OCI-M2 (cell line): ENCODE data around the gene DNAH12.
"Not testable (repeated sequence)": the region's sequence is repeated elsewhere in the genome, so short reads cannot be mapped to it uniquely, and the experiment has no call there.

ENCODE experiments used
- DNase-seq: peaks from one replicate; lab custom pipeline; 2025; ENCODE audit not compliant: unreplicated experiment; lab: John Stamatoyannopoulos, UW

Gene DNAH12

GRCh38 chr3:57326498-57326897, 217.6 kb downstream of the DNAH12 start:
- DNase-seq = not testable (repeated sequence)

GRCh38 chr3:57314204-57314603, 229.9 kb downstream of the DNAH12 start:
- DNase-seq = no peak

GRCh38 chr3:57309769-57310360, 234.3 kb downstream of the DNAH12 start:
- DNase-seq = no peak

- DNase-seq = not testable (repeated sequence)
Observed at GRCh38 chr3:57303520-57303919, 240.6 kb downstream of the DNAH12 start.

- no peak for DNase-seq
Observed at GRCh38 chr3:57298041-57298440, 246.1 kb downstream of the DNAH12 start.

GRCh38 chr3:57292897-57293526, 251.1 kb downstream of the DNAH12 start:
- no peak for DNase-seq

GRCh38 chr3:57292159-57292896, 251.8 kb downstream of the DNAH12 start, which contains the start of gene ASB14:
Gene ASB14, minus strand, starts transcription at chr3:57292685. Its CDS starts 652 bp downstream, at chr3:57292033.
- no peak for DNase-seq

GRCh38 chr3:57288403-57288802, 255.7 kb downstream of the DNAH12 start:
- no peak for DNase-seq

- DNase-seq = no peak
Observed at GRCh38 chr3:57287205-57287604, 256.9 kb downstream of the DNAH12 start.

GRCh38 chr3:57283334-57283733, 260.8 kb downstream of the DNAH12 start:
- DNase-seq = no peak

GRCh38 chr3:57281715-57282114, 262.4 kb downstream of the DNAH12 start:
- no peak for DNase-seq

- DNase-seq = no peak
Observed at GRCh38 chr3:57279685-57280084, 264.5 kb downstream of the DNAH12 start.

GRCh38 chr3:57278237-57278636, 265.9 kb downstream of the DNAH12 start:
- DNase-seq = no peak

GRCh38 chr3:57275393-57275792, 268.8 kb downstream of the DNAH12 start:
- DNase-seq = no peak

GRCh38 chr3:57274845-57275244, 269.3 kb downstream of the DNAH12 start:
- no peak for DNase-seq

GRCh38 chr3:57268416-57268815, 275.7 kb downstream of the DNAH12 start:
- DNase-seq = no peak

GRCh38 chr3:57261929-57262328, 282.2 kb downstream of the DNAH12 start:
- no peak for DNase-seq

- no peak for DNase-seq
Observed at GRCh38 chr3:57261119-57261518, 283.0 kb downstream of the DNAH12 start.

GRCh38 chr3:57257678-57258077, 286.5 kb downstream of the DNAH12 start:
- no peak for DNase-seq

GRCh38 chr3:57256844-57257243, 287.3 kb downstream of the DNAH12 start:
- DNase-seq = no peak

GRCh38 chr3:57252404-57252803, 291.7 kb downstream of the DNAH12 start:
- DNase-seq = no peak

- no peak for DNase-seq
Observed at GRCh38 chr3:57244946-57245345, 299.2 kb downstream of the DNAH12 start.
